Measurements from ENCODE around the gene THAP4.
A peak's percentile ranks its signal among the peaks of the same experiment; 100 is the strongest.

The THAP4 gene

GRCh38 chr2:241563571-241563980 lies 73.4 kb downstream of the THAP4 start:
- H3K9me3 ChIP-seq (replicated peaks; ENCODE audit: low read length) = no peaks in the 10 kb centered on the region
- peaks cover 42% of the 10 kb centered on the region for H3K4me1 ChIP-seq (ENCODE audit: control insufficient read depth, insufficient read depth, low read length)
- H3K4me2 ChIP-seq (ENCODE audit: low read length) = no peak overlapping the region
- H3K27me3 ChIP-seq (ENCODE audit: control insufficient read depth, insufficient read depth, low read length) = no peaks in the 10 kb centered on the region
- H3K9ac ChIP-seq (ENCODE audit: low read depth, low read length) = no peak overlapping the region
- H3K4me3 ChIP-seq (ENCODE audit: low read length) = no peak overlapping the region
- H3K36me3 ChIP-seq (ENCODE audit: insufficient read depth, low read length) = peaks cover 18% of the 10 kb centered on the region

- H3K4me1 ChIP-seq (ENCODE audit: control insufficient read depth, insufficient read depth, low read length) = peaks cover 42% of the 10 kb centered on the region
- no peak overlapping the region for H3K9ac ChIP-seq (ENCODE audit: low read depth, low read length)
- no peaks in the 10 kb centered on the region for H3K27me3 ChIP-seq (ENCODE audit: control insufficient read depth, insufficient read depth, low read length)
- H3K9me3 ChIP-seq (replicated peaks; ENCODE audit: low read length) = no peaks in the 10 kb centered on the region
- H3K36me3 ChIP-seq (ENCODE audit: insufficient read depth, low read length) = peaks cover 18% of the 10 kb centered on the region
- no peak overlapping the region for H3K4me3 ChIP-seq (ENCODE audit: low read length)
- H3K4me2 ChIP-seq (ENCODE audit: low read length) = no peak overlapping the region
These were observed 73.9 kb downstream of the THAP4 start for GRCh38 chr2:241563031-241563507.

GRCh38 chr2:241562269-241562891 lies 74.6 kb downstream of the THAP4 start:
- H3K4me3 ChIP-seq (ENCODE audit: low read length) = peak overlapping the region; percentile 50

GRCh38 chr2:241561832-241562231 lies 75.1 kb downstream of the THAP4 start:
- peaks cover 42% of the 10 kb centered on the region for H3K4me1 ChIP-seq (ENCODE audit: control insufficient read depth, insufficient read depth, low read length)
- no peaks in the 10 kb centered on the region for H3K9me3 ChIP-seq (replicated peaks; ENCODE audit: low read length)
- H3K9ac ChIP-seq (ENCODE audit: low read depth, low read length) = no peak overlapping the region
- peaks cover 14% of the 10 kb centered on the region for H3K36me3 ChIP-seq (ENCODE audit: insufficient read depth, low read length)
- no peaks in the 10 kb centered on the region for H3K27me3 ChIP-seq (ENCODE audit: control insufficient read depth, insufficient read depth, low read length)
- H3K4me3 ChIP-seq (ENCODE audit: low read length) = peak overlapping the region; percentile 50
- peak overlapping the region; percentile 84 for H3K4me2 ChIP-seq (ENCODE audit: low read length)

More at GRCh38 chr2:241562269-241562891, 74.6 kb downstream of the THAP4 start:
- Histone ChIP-seq H3K9ac (ENCODE audit: low read depth, low read length) (no peak overlapping the region), H3K4me1 (ENCODE audit: control insufficient read depth, insufficient read depth, low read length) (peaks cover 42% of the 10 kb centered on the region), H3K4me2 (ENCODE audit: low read length) (peak overlapping the region; percentile 84), H3K9me3 (replicated peaks; ENCODE audit: low read length) (no peaks in the 10 kb centered on the region), H3K27me3 (ENCODE audit: control insufficient read depth, insufficient read depth, low read length) (no peaks in the 10 kb centered on the region), H3K36me3 (ENCODE audit: insufficient read depth, low read length) (peaks cover 17% of the 10 kb centered on the region)

- peaks cover 12% of the 10 kb centered on the region for H3K36me3 ChIP-seq (ENCODE audit: insufficient read depth, low read length)
- H3K9me3 ChIP-seq (replicated peaks; ENCODE audit: low read length) = no peaks in the 10 kb centered on the region
- peak overlapping the region; percentile 96 for H3K4me2 ChIP-seq (ENCODE audit: low read length)
- H3K4me1 ChIP-seq (ENCODE audit: control insufficient read depth, insufficient read depth, low read length) = peaks cover 42% of the 10 kb centered on the region
- peak overlapping the region; percentile 89 for H3K9ac ChIP-seq (ENCODE audit: low read depth, low read length)
- H3K4me3 ChIP-seq (ENCODE audit: low read length) = peak overlapping the region; percentile 96
- no peaks in the 10 kb centered on the region for H3K27me3 ChIP-seq (ENCODE audit: control insufficient read depth, insufficient read depth, low read length)
These were observed 76.0 kb downstream of the THAP4 start for GRCh38 chr2:241560883-241561474.

GRCh38 chr2:241560162-241560882 lies 76.6 kb downstream of the THAP4 start:
- H3K9me3 ChIP-seq (replicated peaks; ENCODE audit: low read length) = no peaks in the 10 kb centered on the region
- peaks cover 12% of the 10 kb centered on the region for H3K36me3 ChIP-seq (ENCODE audit: insufficient read depth, low read length)
- H3K4me2 ChIP-seq (ENCODE audit: low read length) = peak overlapping the region; percentile 96
- H3K4me1 ChIP-seq (ENCODE audit: control insufficient read depth, insufficient read depth, low read length) = peaks cover 42% of the 10 kb centered on the region
- H3K4me3 ChIP-seq (ENCODE audit: low read length) = peak overlapping the region; percentile 96
- H3K9ac ChIP-seq (ENCODE audit: low read depth, low read length) = peak overlapping the region; percentile 89
- H3K27me3 ChIP-seq (ENCODE audit: control insufficient read depth, insufficient read depth, low read length) = no peaks in the 10 kb centered on the region

GRCh38 chr2:241559323-241560161 lies 77.4 kb downstream of the THAP4 start:
- H3K9ac ChIP-seq (ENCODE audit: low read depth, low read length) = peak overlapping the region; percentile 89
- peaks cover 37% of the 10 kb centered on the region for H3K4me1 ChIP-seq (ENCODE audit: control insufficient read depth, insufficient read depth, low read length)
- H3K4me3 ChIP-seq (ENCODE audit: low read length) = peak overlapping the region; percentile 96
- peaks cover 12% of the 10 kb centered on the region for H3K36me3 ChIP-seq (ENCODE audit: insufficient read depth, low read length)
- no peaks in the 10 kb centered on the region for H3K9me3 ChIP-seq (replicated peaks; ENCODE audit: low read length)
- H3K27me3 ChIP-seq (ENCODE audit: control insufficient read depth, insufficient read depth, low read length) = no peaks in the 10 kb centered on the region
- peak overlapping the region; percentile 96 for H3K4me2 ChIP-seq (ENCODE audit: low read length)

GRCh38 chr2:241558532-241559322 lies 78.2 kb downstream of the THAP4 start, which contains the start of gene BOK:
TSS of gene BOK (plus strand) at chr2:241558745. CDS start at chr2:241559484, 739 bp downstream.
- Histone ChIP-seq H3K36me3 (ENCODE audit: insufficient read depth, low read length) (peaks cover 9% of the 10 kb centered on the region), H3K4me3 (ENCODE audit: low read length) (peak within 1 kb of the TSS; percentile 96), H3K9me3 (replicated peaks; ENCODE audit: low read length) (no peaks in the 10 kb centered on the region), H3K9ac (ENCODE audit: low read depth, low read length) (peak within 1 kb of the TSS; percentile 89), H3K4me2 (ENCODE audit: low read length) (peak within 1 kb of the TSS; percentile 96), H3K27me3 (ENCODE audit: control insufficient read depth, insufficient read depth, low read length) (no peaks in the 10 kb centered on the region), H3K4me1 (ENCODE audit: control insufficient read depth, insufficient read depth, low read length) (peaks cover 29% of the 10 kb centered on the region)

GRCh38 chr2:241556746-241557145 lies 80.2 kb downstream of the THAP4 start:
- H3K4me1 ChIP-seq (ENCODE audit: control insufficient read depth, insufficient read depth, low read length) = peaks cover 19% of the 10 kb centered on the region
- H3K36me3 ChIP-seq (ENCODE audit: insufficient read depth, low read length) = no peaks in the 10 kb centered on the region
- H3K9ac ChIP-seq (ENCODE audit: low read depth, low read length) = no peak overlapping the region
- H3K9me3 ChIP-seq (replicated peaks; ENCODE audit: low read length) = no peaks in the 10 kb centered on the region
- no peaks in the 10 kb centered on the region for H3K27me3 ChIP-seq (ENCODE audit: control insufficient read depth, insufficient read depth, low read length)
- no peak overlapping the region for H3K4me2 ChIP-seq (ENCODE audit: low read length)
- H3K4me3 ChIP-seq (ENCODE audit: low read length) = no peak overlapping the region

- Histone ChIP-seq H3K27me3 (ENCODE audit: control insufficient read depth, insufficient read depth, low read length) (no peaks in the 10 kb centered on the region), H3K9ac (ENCODE audit: low read depth, low read length) (no peak overlapping the region), H3K4me2 (ENCODE audit: low read length) (no peak overlapping the region), H3K4me1 (ENCODE audit: control insufficient read depth, insufficient read depth, low read length) (peaks cover 10% of the 10 kb centered on the region), H3K9me3 (replicated peaks; ENCODE audit: low read length) (no peaks in the 10 kb centered on the region), H3K36me3 (ENCODE audit: insufficient read depth, low read length) (no peaks in the 10 kb centered on the region), H3K4me3 (ENCODE audit: low read length) (no peak overlapping the region)
These were observed 81.2 kb downstream of the THAP4 start for GRCh38 chr2:241555711-241556110.
